HuH-7 (cell line): ENCODE measurements around the gene LGALS9B.
"Not testable (repeated sequence)": the region's sequence is repeated elsewhere in the genome, so short reads cannot be mapped to it uniquely, and the experiment has no call there.

ENCODE experiments used
- DNase-seq: peaks from one replicate; pipeline ENCODE4 v3.0.0; 2011; ENCODE audit warnings: low spot score

LGALS9B gene

GRCh38 chr17:20466999-20467398, 340 bp downstream of the LGALS9B start:
- not testable (repeated sequence) for DNase-seq

- DNase-seq, result not testable (repeated sequence)
Observed at GRCh38 chr17:20466553-20466952, 786 bp downstream of the LGALS9B start.

GRCh38 chr17:20465535-20465934, 1.8 kb downstream of the LGALS9B start:
- not testable (repeated sequence) for DNase-seq

GRCh38 chr17:20464854-20465414, 2.4 kb downstream of the LGALS9B start:
- DNase-seq, result not testable (repeated sequence)

- DNase-seq, result not testable (repeated sequence)
Observed at GRCh38 chr17:20462158-20462557, 5.2 kb downstream of the LGALS9B start.

- DNase-seq, result not testable (repeated sequence)
Observed at GRCh38 chr17:20457848-20458381, 9.4 kb downstream of the LGALS9B start.

GRCh38 chr17:20455106-20455505, 12.2 kb downstream of the LGALS9B start:
- not testable (repeated sequence) for DNase-seq

- DNase-seq, result not testable (repeated sequence)
Observed at GRCh38 chr17:20453820-20454434, 13.4 kb downstream of the LGALS9B start.

GRCh38 chr17:20450852-20451251, 16.5 kb downstream of the LGALS9B start:
- not testable (repeated sequence) for DNase-seq

- DNase-seq, result not testable (repeated sequence)
Observed at GRCh38 chr17:20447534-20448321, 19.6 kb downstream of the LGALS9B start.

- not testable (repeated sequence) for DNase-seq
Observed at GRCh38 chr17:20446895-20447294, 20.4 kb downstream of the LGALS9B start.

GRCh38 chr17:20444581-20445236, 22.6 kb downstream of the LGALS9B start:
- not testable (repeated sequence) for DNase-seq

- not testable (repeated sequence) for DNase-seq
Observed at GRCh38 chr17:20444173-20444572, 23.2 kb downstream of the LGALS9B start.

- DNase-seq, result not testable (repeated sequence)
Observed at GRCh38 chr17:20443632-20444031, 23.7 kb downstream of the LGALS9B start.

- not testable (repeated sequence) for DNase-seq
Observed at GRCh38 chr17:20440665-20441064, 26.7 kb downstream of the LGALS9B start.

- not testable (repeated sequence) for DNase-seq
Observed at GRCh38 chr17:20435166-20435565, 32.2 kb downstream of the LGALS9B start.

GRCh38 chr17:20433382-20433781, 34.0 kb downstream of the LGALS9B start:
- DNase-seq, result not testable (repeated sequence)

GRCh38 chr17:20427264-20427663, 40.1 kb downstream of the LGALS9B start:
- DNase-seq, result not testable (repeated sequence)

- not testable (repeated sequence) for DNase-seq
Observed at GRCh38 chr17:20422826-20423225, 44.5 kb downstream of the LGALS9B start.

- not testable (repeated sequence) for DNase-seq
Observed at GRCh38 chr17:20418838-20419237, 48.5 kb downstream of the LGALS9B start.

- DNase-seq, result not testable (repeated sequence)
Observed at GRCh38 chr17:20417492-20418080, 49.8 kb downstream of the LGALS9B start.
